GM23248 (cell line): ENCODE data around the gene MICAL2.

ENCODE experiments used
- EZH2 ChIP-seq: fragments of 200-600 bp; sonication (generic); IDR thresholded peaks from 2 replicates; pipeline ENCODE4 v1.6.1; 2018; ENCODE audit warnings: antibody characterized with exemption, mild to moderate bottlenecking; ENCODE audit not compliant: insufficient read depth, poor library complexity, severe bottlenecking
- EZH2phosphoT487 ChIP-seq: fragments of 200-600 bp; sonication (generic); IDR thresholded peaks from 2 replicates; pipeline ENCODE4 v1.6.1; 2018; ENCODE audit warnings: antibody characterized with exemption, moderate library complexity, mild to moderate bottlenecking, low read depth; ENCODE audit not compliant: insufficient read depth

DNA sequence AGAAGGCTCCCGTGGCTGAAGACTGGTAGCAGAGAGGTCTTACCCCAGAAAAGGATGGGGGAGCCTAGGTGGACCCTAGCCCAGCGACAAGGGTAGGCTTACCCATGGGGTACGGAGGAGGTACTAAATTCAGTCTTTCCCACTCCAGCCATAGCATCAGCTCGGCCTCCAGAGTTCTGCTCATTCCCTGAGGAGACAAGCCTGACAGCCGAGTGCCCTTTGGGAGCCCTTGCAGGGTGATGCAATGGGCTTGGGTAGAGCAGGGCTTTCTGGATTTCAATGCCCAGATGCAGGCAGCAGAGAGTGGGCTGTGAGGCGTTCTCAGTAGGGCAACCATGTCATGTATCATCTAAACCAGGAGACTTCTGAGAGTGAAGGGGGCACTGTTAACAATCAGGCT lies 124.7 kb downstream of the MICAL2 start:
- no peak for TF ChIP-seq EZH2
- no peak for TF ChIP-seq EZH2phosphoT487
